Mesothelial cell of epicardium (in vitro differentiated cells): Measurements from ENCODE around the gene CTNNA1. TPM values are rescaled to one million over a fixed set of nuclear protein-coding genes. Genes with fewer than 3 reads are reported as not detected.

Experiments used
- DNase-seq, 2 experiments: peaks; one replicate each; pipeline ENCODE4 v3.0.0; 2021; ENCODE audit warnings: low spot score in 2 of 2; ENCODE audit not compliant: unreplicated experiment in 2 of 2
- H3K27ac Mint-ChIP-seq: 2 replicates; pipeline ENCODE4 v1.8.0; 2021; ENCODE audit warnings: mixed read lengths
- H3K27me3 Mint-ChIP-seq: 2 replicates; pipeline ENCODE4 v1.8.0; 2021; ENCODE audit warnings: low read depth, mixed read lengths
- H3K36me3 Mint-ChIP-seq: 2 replicates; pipeline ENCODE4 v1.8.0; 2021; ENCODE audit warnings: mixed read lengths
- H3K4me1 Mint-ChIP-seq: 2 replicates; pipeline ENCODE4 v1.8.0; 2021; ENCODE audit warnings: mixed read lengths
- H3K4me3 Mint-ChIP-seq: 2 replicates; pipeline ENCODE4 v1.8.0; 2021; ENCODE audit warnings: mild to moderate bottlenecking, moderate library complexity, mixed read lengths
- H3K9me3 Mint-ChIP-seq: 2 replicates; pipeline ENCODE4 v1.8.0; 2021; ENCODE audit warnings: mixed read lengths
- total RNA-seq: library from RNA; stranded (reverse); gene quantifications from 3 replicates; pipeline ENCODE4 v1.2.1, GENCODE V29; 2021
- TF ChIP-seq, protein P1 (sequence below): fragments of 200-600 bp; sonication (generic); IDR thresholded peaks from one replicate; pipeline ENCODE4 v1.5.0; 2021; ENCODE audit warnings: antibody characterized with exemption; ENCODE audit not compliant: unreplicated experiment

The CTNNA1 gene
- total RNA-seq, 1 donor from 2014 or later, result 427 TPM

DNA sequence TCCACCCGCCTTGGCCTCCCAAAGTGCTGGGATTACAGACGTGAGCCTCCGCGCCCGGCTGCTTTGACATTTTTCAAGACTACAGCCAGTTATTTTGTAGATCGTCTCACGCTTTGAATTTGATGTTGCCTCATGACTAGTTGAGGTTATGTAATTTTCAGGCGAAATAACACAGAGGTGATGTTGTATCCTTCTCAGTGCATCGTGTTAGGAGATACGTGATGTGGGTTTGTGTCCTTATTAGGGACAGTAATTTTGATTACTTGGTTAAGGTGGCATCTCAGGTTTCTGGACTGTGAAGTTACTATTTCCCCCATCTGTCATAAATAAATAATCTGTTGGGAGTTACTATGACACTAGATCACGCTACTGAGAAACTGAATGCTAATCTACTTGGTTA, 25.0 kb downstream of the CTNNA1 start:
- H3K27ac Mint-ChIP-seq, result no peak overlapping the region
- no peak for DNase-seq
- H3K36me3 Mint-ChIP-seq, result peaks cover 56% of the 10 kb centered on the region
- TF ChIP-seq, protein P1, sequence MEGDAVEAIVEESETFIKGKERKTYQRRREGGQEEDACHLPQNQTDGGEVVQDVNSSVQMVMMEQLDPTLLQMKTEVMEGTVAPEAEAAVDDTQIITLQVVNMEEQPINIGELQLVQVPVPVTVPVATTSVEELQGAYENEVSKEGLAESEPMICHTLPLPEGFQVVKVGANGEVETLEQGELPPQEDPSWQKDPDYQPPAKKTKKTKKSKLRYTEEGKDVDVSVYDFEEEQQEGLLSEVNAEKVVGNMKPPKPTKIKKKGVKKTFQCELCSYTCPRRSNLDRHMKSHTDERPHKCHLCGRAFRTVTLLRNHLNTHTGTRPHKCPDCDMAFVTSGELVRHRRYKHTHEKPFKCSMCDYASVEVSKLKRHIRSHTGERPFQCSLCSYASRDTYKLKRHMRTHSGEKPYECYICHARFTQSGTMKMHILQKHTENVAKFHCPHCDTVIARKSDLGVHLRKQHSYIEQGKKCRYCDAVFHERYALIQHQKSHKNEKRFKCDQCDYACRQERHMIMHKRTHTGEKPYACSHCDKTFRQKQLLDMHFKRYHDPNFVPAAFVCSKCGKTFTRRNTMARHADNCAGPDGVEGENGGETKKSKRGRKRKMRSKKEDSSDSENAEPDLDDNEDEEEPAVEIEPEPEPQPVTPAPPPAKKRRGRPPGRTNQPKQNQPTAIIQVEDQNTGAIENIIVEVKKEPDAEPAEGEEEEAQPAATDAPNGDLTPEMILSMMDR, result no peak
- no peaks in the 10 kb centered on the region for H3K27me3 Mint-ChIP-seq
- H3K9me3 Mint-ChIP-seq, result peaks cover 10% of the 10 kb centered on the region
- H3K4me3 Mint-ChIP-seq, result no peak overlapping the region
- H3K4me1 Mint-ChIP-seq, result peaks cover 1% of the 10 kb centered on the region

DNA sequence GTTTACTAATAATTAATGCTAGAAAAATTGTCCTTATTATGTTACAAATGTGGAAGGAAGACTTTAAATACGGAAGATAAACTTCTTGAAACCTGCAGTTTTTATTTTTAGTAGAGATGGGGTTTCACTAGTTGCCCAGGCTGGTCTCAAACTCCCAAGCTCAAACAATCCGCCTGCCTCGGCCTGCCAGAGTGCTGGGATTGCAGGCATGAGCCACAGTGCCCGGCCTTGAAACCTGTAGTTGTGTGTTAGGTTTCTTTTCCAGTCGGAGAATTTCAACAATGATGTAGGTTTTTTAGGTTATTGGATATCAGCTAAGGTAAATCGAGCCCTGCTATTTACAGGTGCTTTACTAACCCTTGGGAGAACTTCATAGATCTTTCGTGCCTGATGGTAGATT, 30.8 kb downstream of the CTNNA1 start:
- no peaks in the 10 kb centered on the region for H3K27me3 Mint-ChIP-seq
- H3K27ac Mint-ChIP-seq, result no peak overlapping the region
- H3K4me3 Mint-ChIP-seq, result no peak overlapping the region
- TF ChIP-seq, protein P1, result no peak
- H3K4me1 Mint-ChIP-seq, result peaks cover 11% of the 10 kb centered on the region
- no peaks in the 10 kb centered on the region for H3K9me3 Mint-ChIP-seq
- no peak for DNase-seq
- H3K36me3 Mint-ChIP-seq, result peaks cover 45% of the 10 kb centered on the region

DNA sequence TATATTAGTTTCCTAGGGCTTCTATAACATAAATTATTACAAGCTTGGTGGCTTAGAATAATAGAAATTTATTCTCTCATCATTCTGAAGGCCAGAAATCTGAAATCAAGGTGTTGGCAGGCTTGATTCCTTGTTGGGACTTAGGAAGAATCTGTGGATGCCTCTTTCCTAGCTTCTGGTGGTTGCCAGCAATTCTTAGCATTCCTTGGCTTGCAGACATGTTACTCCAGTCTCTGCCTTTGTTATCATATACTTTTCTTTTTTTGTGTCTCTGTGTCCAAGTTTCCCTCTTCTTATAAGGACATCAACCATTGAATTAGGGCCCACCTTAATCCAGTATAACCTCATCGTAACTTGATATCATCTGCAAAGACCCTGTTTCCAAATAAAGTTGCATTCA, 31.4 kb downstream of the CTNNA1 start:
- no peaks in the 10 kb centered on the region for H3K9me3 Mint-ChIP-seq

DNA sequence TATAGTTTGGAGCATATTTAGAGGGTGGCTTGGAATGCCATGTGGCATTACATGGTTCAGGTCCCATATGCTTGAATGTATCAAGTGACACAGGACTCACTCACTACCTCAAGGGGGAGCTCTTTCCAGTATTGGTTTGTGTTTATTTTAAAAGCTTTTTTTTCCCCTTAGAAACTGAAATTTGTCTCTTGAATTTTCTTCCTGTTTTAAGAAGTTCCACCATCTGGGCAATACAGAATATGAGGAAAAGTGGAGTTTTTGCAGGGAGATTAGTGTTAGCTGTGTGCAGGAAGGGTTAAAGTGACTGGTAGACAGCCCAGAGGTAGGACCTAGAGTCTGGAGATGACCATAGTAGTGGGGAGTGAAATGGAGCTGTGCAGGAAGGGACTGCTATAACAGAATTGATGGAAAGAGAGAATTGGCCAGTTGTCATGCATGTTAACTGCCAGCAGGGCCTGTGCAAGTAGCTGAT, 36.6 kb downstream of the CTNNA1 start:
- TF ChIP-seq, protein P1, result peak; percentile 53
- DNase-seq, result no peak
- Mint-ChIP-seq H3K9me3 (no peaks in the 10 kb centered on the region), H3K4me3 (no peak overlapping the region), H3K36me3 (peaks cover 14% of the 10 kb centered on the region), H3K27me3 (no peaks in the 10 kb centered on the region), H3K27ac (peak overlapping the region; percentile 72), H3K4me1 (peaks cover 51% of the 10 kb centered on the region)

More for the DNA sequence above, 31.4 kb downstream of the CTNNA1 start:
- TF ChIP-seq, protein P1, result no peak
- no peak overlapping the region for H3K27ac Mint-ChIP-seq
- H3K36me3 Mint-ChIP-seq, result peaks cover 40% of the 10 kb centered on the region
- no peak overlapping the region for H3K4me3 Mint-ChIP-seq
- H3K27me3 Mint-ChIP-seq, result no peaks in the 10 kb centered on the region
- no peak for DNase-seq
- peaks cover 13% of the 10 kb centered on the region for H3K4me1 Mint-ChIP-seq

DNA sequence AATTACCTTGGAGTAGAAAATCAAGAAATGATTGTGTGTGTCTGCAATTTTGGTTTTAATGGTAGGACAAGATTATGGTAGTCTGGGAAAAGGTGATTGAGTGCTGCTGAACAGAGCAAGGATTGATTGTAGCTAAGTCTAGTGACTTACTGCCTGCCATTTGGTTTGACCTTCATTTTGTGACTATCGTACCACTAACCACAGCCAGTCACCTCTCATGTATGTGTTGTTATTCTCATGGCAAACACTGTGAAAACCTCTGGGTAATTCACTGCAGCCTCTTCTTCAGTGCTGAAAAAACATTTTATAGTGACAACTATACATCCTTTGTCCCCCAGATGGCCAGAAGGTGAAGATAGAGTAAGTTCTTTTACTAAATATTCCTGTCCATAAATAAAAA, 37.5 kb downstream of the CTNNA1 start:
- Mint-ChIP-seq H3K9me3 (no peaks in the 10 kb centered on the region), H3K27ac (peak overlapping the region; percentile 66), H3K27me3 (no peaks in the 10 kb centered on the region), H3K4me3 (no peak overlapping the region), H3K4me1 (peaks cover 55% of the 10 kb centered on the region), H3K36me3 (peaks cover 14% of the 10 kb centered on the region)
- no peak for DNase-seq
- TF ChIP-seq, protein P1, result no peak
